HG03575 (cell line): Measurements from ENCODE around the gene EGFL7.
"Not testable (repeated sequence)": the region's sequence is repeated elsewhere in the genome, so short reads cannot be mapped to it uniquely, and the experiment has no call there.

ENCODE experiments used
- ATAC-seq: cut with Tn5 transposase; IDR thresholded peaks from one replicate; pipeline ENCODE4 v1.9.1; 2021; ENCODE audit not compliant: unreplicated experiment, insufficient number of reproducible peaks, low FRiP score; ENCODE audit errors: extremely low read depth

EGFL7 gene

GRCh38 chr9:136692185-136693134 is 29.7 kb downstream of the EGFL7 start:
- no peak for ATAC-seq

GRCh38 chr9:136693135-136693489 is 30.4 kb downstream of the EGFL7 start:
- no peak for ATAC-seq

GRCh38 chr9:136693490-136694162 is 30.9 kb downstream of the EGFL7 start:
- no peak for ATAC-seq

GRCh38 chr9:136694163-136694871 is 31.6 kb downstream of the EGFL7 start:
- ATAC-seq, result no peak

GRCh38 chr9:136694872-136695247 is 32.1 kb downstream of the EGFL7 start:
- no peak for ATAC-seq

- no peak for ATAC-seq
Measured at GRCh38 chr9:136695435-136695895, 32.7 kb downstream of the EGFL7 start.

- no peak for ATAC-seq
Measured at GRCh38 chr9:136695955-136696354, 33.2 kb downstream of the EGFL7 start.

GRCh38 chr9:136696502-136696901 is 33.8 kb downstream of the EGFL7 start:
- no peak for ATAC-seq

- no peak for ATAC-seq
Measured at GRCh38 chr9:136697146-136697820, 34.6 kb downstream of the EGFL7 start.

GRCh38 chr9:136697821-136698526 is 35.3 kb downstream of the EGFL7 start:
- ATAC-seq, result no peak

GRCh38 chr9:136698635-136699246 is 36.0 kb downstream of the EGFL7 start:
- ATAC-seq, result no peak

GRCh38 chr9:136700304-136700703 is 37.6 kb downstream of the EGFL7 start:
- no peak for ATAC-seq

GRCh38 chr9:136700959-136701667 is 38.4 kb downstream of the EGFL7 start:
- ATAC-seq, result no peak

GRCh38 chr9:136701668-136702053 is 38.9 kb downstream of the EGFL7 start:
- ATAC-seq, result no peak

- ATAC-seq, result no peak
Measured at GRCh38 chr9:136703276-136703860, 40.7 kb downstream of the EGFL7 start.

GRCh38 chr9:136704741-136705140 is 42.0 kb downstream of the EGFL7 start:
- not testable (repeated sequence) for ATAC-seq

- ATAC-seq, result no peak
Measured at GRCh38 chr9:136705564-136705963, 42.8 kb downstream of the EGFL7 start.
